Activated T-cell treated with anti-CD3 and anti-CD28 coated beads, Interleukin-2, amount 50 U/mL, for 72 hours (primary cell): ENCODE data around the gene PIGX. TPM values are rescaled to one million over a fixed set of nuclear protein-coding genes. Genes with fewer than 3 reads are reported as not detected.
A peak's percentile ranks its signal among the peaks of the same experiment; 100 is the strongest.

Source experiments
- ATAC-seq, 2 donors: fragments of 150-1000 bp; cut with Tn5 transposase; replicated peaks in 1 of 2; 2 replicates each; pipeline ENCODE4 v1.10.0; 2021; ENCODE audit warnings: moderate library complexity in 2 of 2, mild to moderate bottlenecking in 1 of 2
- DNase-seq, 2 donors: peaks; one replicate each; pipeline ENCODE4 v3.0.0; 2021 to 2022; ENCODE audit warnings: mixed read lengths in 1 of 2
- H3K27ac Mint-ChIP-seq: one replicate; pipeline ENCODE4 v1.8.0; 2022; ENCODE audit warnings: mild to moderate bottlenecking, moderate library complexity, mixed read lengths
- H3K27me3 Mint-ChIP-seq: one replicate; pipeline ENCODE4 v1.8.0; 2022; ENCODE audit warnings: low read depth, mixed read lengths
- H3K36me3 Mint-ChIP-seq, 2 donors: one replicate each; pipeline ENCODE4 v1.8.0; 2022; ENCODE audit warnings: mixed read lengths in 2 of 2, mild to moderate bottlenecking in 1 of 2; ENCODE audit not compliant: insufficient read depth in 2 of 2
- H3K4me1 Mint-ChIP-seq: one replicate; pipeline ENCODE4 v1.8.0; 2022; ENCODE audit warnings: low read depth, mixed read lengths
- H3K4me3 Mint-ChIP-seq, 2 donors: one replicate each; pipeline ENCODE4 v1.8.0; 2022; ENCODE audit warnings: mild to moderate bottlenecking in 2 of 2, mixed read lengths in 2 of 2, moderate library complexity in 2 of 2
- H3K9me3 Mint-ChIP-seq, 2 donors: one replicate each; pipeline ENCODE4 v1.8.0; 2022; ENCODE audit warnings: mixed read lengths in 2 of 2
- total RNA-seq, 2 donors: library from RNA; stranded (reverse); gene quantifications; one replicate each; pipeline ENCODE4 v1.2.3, GENCODE V29; 2022

PIGX gene
- total RNA-seq, 2 donors from 2014 or later = 72.7 to 81.6 TPM

DNA sequence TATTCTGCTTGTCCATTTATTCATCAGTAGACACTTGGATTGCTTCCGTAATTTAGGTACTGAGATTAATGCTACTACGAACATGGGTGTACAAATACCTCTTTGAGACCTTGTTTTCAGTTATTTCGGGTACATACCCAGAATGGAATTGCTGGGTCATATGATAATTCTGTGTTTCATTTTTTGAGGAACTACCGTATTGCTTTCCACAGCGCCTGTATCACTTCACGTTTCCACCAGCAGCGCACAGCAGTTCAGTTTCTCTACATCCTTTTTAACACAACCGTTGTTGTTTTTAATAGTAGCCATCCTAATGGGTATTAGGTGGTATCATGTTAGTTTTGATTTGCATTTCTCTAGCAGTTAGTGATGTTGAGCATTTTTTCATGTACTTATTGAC lies 36.9 kb downstream of the PIGX start:
- H3K4me3 Mint-ChIP-seq = no peak overlapping the region
- no peaks in the 10 kb centered on the region for H3K27me3 Mint-ChIP-seq
- DNase-seq = no peak
- no peak overlapping the region for H3K27ac Mint-ChIP-seq
- H3K36me3 Mint-ChIP-seq = peaks cover 10 to 40% of the 10 kb centered on the region in 2 donors
- H3K4me1 Mint-ChIP-seq = peaks cover 67% of the 10 kb centered on the region
- peaks cover 0 to 1% of the 10 kb centered on the region in 2 donors for H3K9me3 Mint-ChIP-seq
- no peak for ATAC-seq

DNA sequence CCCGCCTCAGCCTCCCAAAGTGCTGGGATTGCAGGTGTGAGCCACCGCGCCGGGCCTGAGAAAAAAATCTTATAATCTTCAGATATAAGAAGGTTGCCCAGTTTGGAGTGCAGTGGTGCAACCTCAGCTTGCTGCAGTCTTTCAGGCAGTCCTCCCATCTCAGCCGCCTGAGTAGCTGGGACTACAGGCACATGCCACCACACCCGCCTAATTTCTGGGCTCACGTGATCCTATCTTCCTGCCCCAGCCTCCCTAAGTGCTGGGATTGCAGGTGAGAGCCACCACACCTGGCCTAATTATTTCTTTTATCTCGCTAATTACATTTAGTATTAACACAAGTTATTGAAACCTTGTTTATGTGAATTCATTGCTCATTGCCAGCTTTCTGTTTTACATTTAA lies 41.0 kb downstream of the PIGX start:
- no peak for ATAC-seq
- Mint-ChIP-seq H3K4me3 (no peak overlapping the region), H3K36me3 (peaks cover 24 to 62% of the 10 kb centered on the region in 2 donors), H3K27ac (peak overlapping the region; percentile 31), H3K9me3 (peaks cover 4 to 6% of the 10 kb centered on the region in 2 donors), H3K27me3 (no peaks in the 10 kb centered on the region), H3K4me1 (peaks cover 70% of the 10 kb centered on the region)
- DNase-seq = no peak

DNA sequence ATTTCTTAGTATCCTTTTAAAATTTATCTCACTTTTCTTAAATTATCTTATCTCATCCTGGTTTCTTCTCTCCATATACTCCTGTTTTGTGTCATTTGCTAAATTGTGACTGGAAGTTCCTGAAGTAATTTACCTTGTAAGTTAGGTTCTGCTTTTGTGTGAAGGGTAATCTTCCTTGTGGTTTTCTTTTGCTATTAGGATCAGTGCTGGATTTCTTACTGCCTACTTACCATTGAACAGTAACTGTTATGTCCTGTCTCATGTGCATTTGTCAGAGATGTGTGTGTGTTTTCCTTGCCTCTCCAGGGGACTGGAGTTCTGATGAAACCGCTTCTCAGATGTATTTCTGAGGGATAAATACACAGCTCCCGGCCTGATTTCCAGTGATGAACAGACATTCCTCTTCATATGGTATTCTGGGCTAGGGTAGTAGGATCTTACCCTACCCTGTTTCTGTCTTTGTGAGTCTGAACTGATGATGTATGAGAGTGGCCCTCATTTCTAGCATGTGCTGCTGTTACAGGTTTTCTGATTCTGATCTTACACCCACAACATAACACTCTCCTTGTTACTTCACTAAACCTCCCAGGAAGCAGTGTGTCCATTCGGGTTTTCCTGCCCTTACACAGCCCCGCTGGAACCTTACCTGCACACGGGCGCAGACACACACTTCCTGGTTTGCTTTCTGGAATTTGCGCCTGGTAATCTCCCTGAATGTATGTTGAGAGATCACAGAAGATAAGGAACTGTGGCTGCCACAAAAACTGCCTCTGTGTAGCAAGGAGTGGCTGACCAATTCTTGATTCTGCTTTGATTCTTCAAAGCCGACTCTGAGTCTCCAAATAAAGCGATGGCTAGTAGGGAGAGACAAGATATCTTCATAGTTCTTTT lies 42.2 kb downstream of the PIGX start:
- Mint-ChIP-seq H3K4me1 (peaks cover 66% of the 10 kb centered on the region), H3K36me3 (peaks cover 21 to 52% of the 10 kb centered on the region in 2 donors), H3K9me3 (peaks cover 4 to 6% of the 10 kb centered on the region in 2 donors), H3K27ac (peak overlapping the region; percentile 79), H3K4me3 (peak overlapping the region in 1 of 2 donors; percentile 5), H3K27me3 (no peaks in the 10 kb centered on the region)
- DNase-seq = no peak
- ATAC-seq = no peak

DNA sequence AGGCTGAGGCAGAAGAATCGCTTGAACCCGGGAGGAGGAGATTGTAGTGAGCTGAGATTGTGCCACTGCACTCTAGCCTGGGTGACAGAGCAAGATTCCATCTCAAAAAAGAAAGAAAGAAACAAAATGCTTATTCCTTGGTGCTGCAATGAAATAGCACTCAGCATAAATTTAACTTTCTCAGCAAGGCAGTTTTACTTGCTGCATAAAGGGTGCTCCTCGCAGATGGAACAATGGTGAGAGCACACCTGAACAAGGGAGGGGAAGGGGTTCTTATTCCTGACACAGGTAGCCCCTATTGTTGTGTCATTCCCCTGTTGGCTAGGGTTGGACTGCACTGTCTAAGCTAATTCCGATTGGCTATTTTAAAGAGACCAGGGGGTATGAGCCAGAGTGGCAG lies 44.6 kb downstream of the PIGX start:
- ATAC-seq = no peak
- DNase-seq = no peak
- Mint-ChIP-seq H3K4me3 (peak overlapping the region in 1 of 2 donors; percentile 36), H3K36me3 (peaks cover 21 to 49% of the 10 kb centered on the region in 2 donors), H3K27ac (peak overlapping the region; percentile 2), H3K27me3 (no peaks in the 10 kb centered on the region), H3K4me1 (peaks cover 65% of the 10 kb centered on the region), H3K9me3 (peaks cover 6 to 7% of the 10 kb centered on the region in 2 donors)

DNA sequence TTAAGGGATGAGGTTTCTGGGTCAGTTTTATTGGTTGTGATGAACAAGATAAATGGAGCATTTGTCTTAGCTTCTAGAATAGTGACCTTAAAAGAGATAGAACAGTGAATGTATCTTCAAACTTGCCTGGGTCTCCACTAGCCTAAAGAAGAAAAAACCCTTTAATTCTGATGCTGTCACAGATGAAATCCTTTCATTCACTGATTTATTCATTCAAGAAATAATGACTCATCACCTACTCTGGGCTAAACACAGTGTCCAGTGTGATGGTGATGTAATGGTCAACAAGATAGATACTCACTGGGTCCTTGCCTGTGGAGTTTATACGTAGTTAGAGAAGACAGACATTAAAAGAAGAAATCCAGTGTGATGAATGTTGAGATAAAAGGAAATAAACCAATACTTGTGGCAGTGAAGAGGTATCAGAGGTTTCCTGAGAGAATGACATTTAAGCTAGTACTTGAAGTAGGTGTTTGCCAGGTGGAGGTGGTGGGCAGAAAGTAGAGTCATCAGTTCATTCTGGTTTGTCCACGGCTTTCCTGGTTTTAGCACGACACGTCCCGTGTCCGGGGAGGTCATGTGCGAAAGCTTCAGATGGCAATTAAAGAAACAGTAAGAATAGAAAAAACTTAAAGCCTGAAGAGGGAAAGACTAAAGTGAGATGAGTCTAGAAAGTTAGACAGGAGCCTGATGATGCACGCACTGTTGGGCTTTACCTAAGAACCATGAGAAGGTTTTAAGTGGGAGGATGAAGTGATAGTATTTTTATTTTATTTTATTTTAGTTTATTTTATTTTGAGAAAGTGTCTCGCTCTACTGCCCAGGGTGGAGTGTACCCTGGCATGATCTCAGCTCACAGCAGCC lies 45.9 kb downstream of the PIGX start:
- Mint-ChIP-seq H3K9me3 (peaks cover 6 to 7% of the 10 kb centered on the region in 2 donors), H3K4me1 (peaks cover 65% of the 10 kb centered on the region), H3K27me3 (no peaks in the 10 kb centered on the region), H3K27ac (peak overlapping the region; percentile 83), H3K4me3 (peak overlapping the region; percentile 23 to 57), H3K36me3 (peaks cover 21 to 45% of the 10 kb centered on the region in 2 donors)
- peak; percentile 36 to 45 for ATAC-seq
- DNase-seq = peak in 1 of 2 donors; percentile 15

DNA sequence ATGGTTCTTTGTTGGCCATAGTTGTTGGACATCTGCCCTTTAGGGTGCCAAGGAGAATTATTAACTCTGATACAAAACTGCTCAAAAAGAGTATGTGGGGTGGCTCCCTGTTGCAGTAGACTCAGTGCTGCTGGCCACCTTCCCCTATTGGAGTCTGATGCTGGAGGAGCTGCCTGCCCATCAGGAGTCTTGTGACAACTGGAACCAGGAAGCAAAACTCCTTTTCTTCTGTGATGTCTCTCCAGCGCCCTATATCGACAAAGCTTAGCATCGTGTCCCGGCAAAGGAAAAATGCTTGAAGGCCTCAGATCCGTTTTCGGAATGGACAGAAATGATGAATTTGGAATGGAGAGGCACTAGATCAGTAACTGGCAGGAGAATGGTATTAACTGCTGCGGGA lies 51.0 kb downstream of the PIGX start:
- no peak overlapping the region for H3K4me3 Mint-ChIP-seq
- DNase-seq (no peak), ATAC-seq (no peak)
- H3K36me3 Mint-ChIP-seq = peaks cover 4 to 14% of the 10 kb centered on the region in 2 donors
- no peak overlapping the region for H3K27ac Mint-ChIP-seq
- H3K4me1 Mint-ChIP-seq = peaks cover 24% of the 10 kb centered on the region
- peaks cover 0 to 2% of the 10 kb centered on the region in 2 donors for H3K9me3 Mint-ChIP-seq
- no peaks in the 10 kb centered on the region for H3K27me3 Mint-ChIP-seq

DNA sequence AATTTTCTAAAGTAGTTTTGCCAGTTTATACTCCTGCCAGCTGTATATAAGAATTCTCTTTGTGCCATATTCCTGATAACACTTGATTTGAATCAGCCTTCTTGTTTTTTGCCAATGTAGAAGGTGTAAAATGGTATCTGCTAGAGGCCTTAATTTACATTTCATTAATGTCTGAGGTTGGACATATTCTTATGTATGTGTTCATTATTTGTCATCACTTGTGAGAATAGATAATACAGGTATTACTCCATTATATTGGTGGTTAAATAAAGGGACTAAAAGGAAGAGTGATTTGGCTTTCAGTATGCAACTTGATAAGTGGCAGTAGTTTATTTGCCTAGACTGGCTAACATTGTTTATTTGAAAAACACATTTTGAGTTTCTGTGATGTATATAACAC lies 53.3 kb downstream of the PIGX start:
- no peaks in the 10 kb centered on the region for H3K27me3 Mint-ChIP-seq
- ATAC-seq = no peak
- H3K9me3 Mint-ChIP-seq = peaks cover 0 to 2% of the 10 kb centered on the region in 2 donors
- DNase-seq = no peak
- H3K27ac Mint-ChIP-seq = no peak overlapping the region
- peaks cover 4 to 10% of the 10 kb centered on the region in 2 donors for H3K36me3 Mint-ChIP-seq
- peaks cover 9% of the 10 kb centered on the region for H3K4me1 Mint-ChIP-seq
- H3K4me3 Mint-ChIP-seq = no peak overlapping the region

DNA sequence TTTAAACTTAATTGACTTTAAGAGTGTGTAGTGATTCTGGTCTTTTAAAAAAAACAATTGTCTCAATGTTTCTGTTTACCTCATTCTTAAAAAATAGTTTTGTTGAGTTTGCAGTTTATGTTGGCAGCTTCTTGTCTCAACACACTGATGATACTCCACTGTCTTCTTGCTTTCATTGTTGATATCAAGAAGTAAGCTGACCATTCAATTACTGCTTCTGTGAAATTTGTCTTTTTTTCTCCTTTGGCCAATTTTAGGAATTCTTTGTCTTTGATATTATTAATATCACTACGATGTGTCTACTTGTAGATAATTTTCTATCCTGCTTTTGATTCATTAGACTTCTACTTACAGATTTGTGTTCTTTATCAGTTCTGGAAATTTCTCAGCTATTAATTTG lies 58.9 kb downstream of the PIGX start:
- Mint-ChIP-seq H3K27me3 (no peaks in the 10 kb centered on the region), H3K36me3 (peaks cover 0 to 5% of the 10 kb centered on the region in 2 donors), H3K4me3 (no peak overlapping the region), H3K4me1 (peaks cover 43% of the 10 kb centered on the region), H3K27ac (peak overlapping the region; percentile 87), H3K9me3 (no peaks in the 10 kb centered on the region)
- DNase-seq (no peak), ATAC-seq (no peak)

DNA sequence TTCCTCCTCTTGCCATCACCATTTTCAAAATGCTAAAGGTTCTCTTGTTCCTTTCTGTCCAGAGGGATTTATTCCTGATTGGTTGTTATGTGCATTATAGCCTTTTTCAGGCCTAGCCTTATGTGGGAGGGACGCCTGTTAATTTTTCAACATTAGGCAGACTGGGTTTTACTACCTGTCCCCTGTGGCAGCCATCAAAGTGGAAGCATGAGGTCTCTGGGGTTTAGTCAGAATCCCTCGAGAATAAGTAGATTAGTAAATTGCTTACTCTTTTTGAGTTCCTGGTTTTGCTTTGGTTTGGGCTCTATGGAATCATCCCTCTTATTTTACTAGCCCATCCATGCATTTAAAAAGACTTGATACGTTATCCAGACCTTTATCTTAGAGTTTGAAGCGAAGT lies 59.9 kb downstream of the PIGX start:
- Mint-ChIP-seq H3K27me3 (no peaks in the 10 kb centered on the region), H3K9me3 (no peaks in the 10 kb centered on the region), H3K27ac (peak overlapping the region; percentile 5), H3K4me3 (peak overlapping the region in 1 of 2 donors; percentile 6), H3K4me1 (peaks cover 43% of the 10 kb centered on the region), H3K36me3 (peaks cover 0 to 5% of the 10 kb centered on the region in 2 donors)
- DNase-seq = no peak
- no peak for ATAC-seq

DNA sequence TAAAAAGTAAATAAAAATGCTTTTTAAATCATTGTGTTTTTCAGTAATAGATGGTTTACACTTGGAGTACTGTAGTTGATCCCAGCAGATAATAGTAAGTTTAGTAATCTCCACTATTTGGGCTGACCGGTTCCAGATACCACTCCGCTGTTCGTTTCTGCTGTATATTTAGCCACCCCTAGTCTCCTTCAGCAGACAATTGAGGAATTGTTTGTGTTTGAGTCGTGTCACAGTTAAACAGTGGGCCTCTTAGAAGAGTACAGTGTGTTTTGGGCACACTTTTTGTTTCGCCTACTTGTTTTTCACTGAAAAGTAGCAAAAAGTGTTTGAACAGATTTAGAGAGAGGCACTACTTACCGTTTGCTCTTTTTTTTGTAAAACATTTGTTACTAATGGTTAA lies 60.7 kb downstream of the PIGX start:
- H3K27me3 Mint-ChIP-seq = no peaks in the 10 kb centered on the region
- H3K9me3 Mint-ChIP-seq = no peaks in the 10 kb centered on the region
- DNase-seq (no peak), ATAC-seq (no peak)
- H3K27ac Mint-ChIP-seq = peak overlapping the region; percentile 65
- no peak overlapping the region for H3K4me3 Mint-ChIP-seq
- peaks cover 43% of the 10 kb centered on the region for H3K4me1 Mint-ChIP-seq
- H3K36me3 Mint-ChIP-seq = peaks cover 0 to 5% of the 10 kb centered on the region in 2 donors

DNA sequence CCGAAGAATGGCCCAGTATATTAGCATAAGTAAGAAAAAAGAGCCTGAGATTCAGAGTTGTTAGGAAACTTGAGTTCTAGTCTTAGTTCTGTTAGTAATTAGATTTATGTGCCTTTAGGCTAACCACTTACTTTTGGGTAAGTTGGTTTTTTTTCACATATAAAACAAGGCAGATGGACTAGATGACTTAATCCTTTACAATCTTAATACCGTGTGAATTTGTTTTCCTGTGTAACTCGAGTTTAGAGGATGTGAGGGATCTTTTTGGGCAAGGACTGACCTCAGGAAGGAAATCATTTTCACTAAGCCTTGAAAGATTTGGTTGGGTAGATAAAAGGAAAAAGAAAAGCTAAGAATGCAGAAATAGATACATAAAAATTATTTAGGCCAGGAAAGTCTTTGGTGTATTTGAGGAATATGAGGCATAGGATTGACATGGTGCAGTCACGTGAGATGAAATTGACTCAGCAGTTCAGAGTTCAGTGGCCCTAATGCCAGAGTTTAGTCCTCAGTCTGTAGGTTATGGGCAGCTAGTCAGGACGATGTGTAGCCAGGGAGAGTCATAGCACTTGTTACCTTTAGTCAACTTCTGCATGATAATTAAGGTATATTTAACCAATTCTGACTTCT lies 62.1 kb downstream of the PIGX start:
- Mint-ChIP-seq H3K4me3 (peak overlapping the region in 1 of 2 donors; percentile 22), H3K27ac (peak overlapping the region; percentile 9), H3K9me3 (no peaks in the 10 kb centered on the region), H3K27me3 (no peaks in the 10 kb centered on the region), H3K4me1 (peaks cover 43% of the 10 kb centered on the region), H3K36me3 (peaks cover 0 to 11% of the 10 kb centered on the region in 2 donors)
- ATAC-seq (peak in 1 of 2 donors; percentile 91), DNase-seq (no peak)

DNA sequence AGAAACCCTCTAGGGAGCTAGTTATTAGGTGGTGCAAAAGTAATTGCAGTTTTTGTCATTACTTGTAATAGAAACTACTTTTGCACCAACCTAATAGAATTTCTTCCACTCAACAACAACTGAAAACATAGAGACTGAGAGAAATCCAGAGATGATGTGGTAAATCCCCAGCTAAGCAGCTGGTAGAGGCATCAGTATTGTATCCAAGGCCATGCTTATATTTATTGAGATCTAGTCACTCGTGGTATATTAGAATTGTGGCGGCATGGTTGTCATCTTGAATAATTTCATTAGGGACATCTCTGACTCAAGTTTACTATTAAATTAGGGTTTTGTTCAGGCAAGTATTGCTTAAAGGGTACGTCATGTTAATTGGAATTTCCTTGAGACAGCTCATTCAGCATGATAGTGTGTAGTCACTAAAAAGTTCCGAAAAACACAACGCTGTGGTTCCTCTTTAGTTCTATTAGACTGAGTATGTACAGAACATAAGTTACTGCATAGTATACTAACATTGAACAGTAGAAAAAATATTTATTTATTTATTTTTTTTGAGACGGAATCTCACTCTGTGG lies 62.8 kb downstream of the PIGX start:
- ATAC-seq = peak in 1 of 2 donors; percentile 17
- peak overlapping the region in 1 of 2 donors; percentile 12 for H3K4me3 Mint-ChIP-seq
- peaks cover 43% of the 10 kb centered on the region for H3K4me1 Mint-ChIP-seq

More for the DNA sequence above, 62.8 kb downstream of the PIGX start:
- H3K36me3 Mint-ChIP-seq = peaks cover 4 to 17% of the 10 kb centered on the region in 2 donors
- H3K27ac Mint-ChIP-seq = peak overlapping the region; percentile 9
- no peaks in the 10 kb centered on the region for H3K27me3 Mint-ChIP-seq
- no peak for DNase-seq
- H3K9me3 Mint-ChIP-seq = peaks cover 0 to 2% of the 10 kb centered on the region in 2 donors
